H1 (cell line): ENCODE results near the gene GRM7.

Source experiments
- CHD1 ChIP-seq: IDR thresholded peaks from 2 replicates; pipeline ENCODE4 v1.6.1; 2012; ENCODE audit warnings: low read depth, low read length, improper control_type of control experiment
- CTBP2 ChIP-seq: IDR thresholded peaks from 2 replicates; pipeline ENCODE4 v1.7.0; 2011; ENCODE audit warnings: borderline replicate concordance, mild to moderate bottlenecking, moderate library complexity, mixed read lengths, low read length; ENCODE audit not compliant: insufficient read depth, insufficient read length
- EP300 ChIP-seq, 2 experiments: IDR thresholded peaks; 1 replicate in 1 of 2; 2 replicates in 1 of 2; pipeline ENCODE4 v1.6.1; 2011 to 2012; ENCODE audit warnings: low read depth in 2 of 2, low read length in 2 of 2, mild to moderate bottlenecking in 2 of 2, borderline replicate concordance in 1 of 2, inconsistent platforms in 1 of 2, moderate library complexity in 1 of 2
- EZH2 ChIP-seq: fragments of 200-600 bp; sonication (generic); IDR thresholded peaks from 2 replicates; pipeline ENCODE4 v1.7.1; 2012; ENCODE audit warnings: low read depth, mild to moderate bottlenecking, moderate library complexity, low read length, inconsistent platforms; ENCODE audit not compliant: severe bottlenecking
- HDAC2 ChIP-seq, 2 experiments: fragments of 300-600 bp in 1 of 2; sonication (generic) in 1 of 2; IDR thresholded peaks; 2 replicates each; pipeline ENCODE4 v1.6.1; 2011 to 2012; ENCODE audit warnings: low read depth in 2 of 2, low read length in 2 of 2, mild to moderate bottlenecking in 2 of 2, moderate library complexity in 2 of 2, borderline replicate concordance in 1 of 2, inconsistent platforms in 1 of 2
- KDM1A ChIP-seq: fragments of 200-600, 300-600 bp; sonication (generic); IDR thresholded peaks from 2 replicates; pipeline ENCODE4 v1.7.1; 2016; ENCODE audit warnings: mild to moderate bottlenecking, low read length, borderline replicate concordance
- MAFK ChIP-seq: IDR thresholded peaks from 2 replicates; pipeline ENCODE4 v1.6.1; 2012; ENCODE audit warnings: low read depth, mild to moderate bottlenecking, improper control_type of control experiment, low read length
- POLR2A ChIP-seq, 2 experiments: IDR thresholded peaks; 1 replicate in 1 of 2; 2 replicates in 1 of 2; pipeline ENCODE4 v1.6.1; 2011; ENCODE audit warnings: low read depth in 2 of 2, low read length in 2 of 2, mild to moderate bottlenecking in 2 of 2; ENCODE audit errors: control extremely low read depth in 1 of 2
- RFX5 ChIP-seq: IDR thresholded peaks from 2 replicates; pipeline ENCODE4 v1.6.1; 2011; ENCODE audit warnings: low read depth, low read length, improper control_type of control experiment, borderline replicate concordance
- TAF1 ChIP-seq: IDR thresholded peaks from 2 replicates; pipeline ENCODE4 v1.6.1; 2011; ENCODE audit warnings: mild to moderate bottlenecking, low read depth, low read length
- TCF12 ChIP-seq: IDR thresholded peaks from 2 replicates; pipeline ENCODE4 v1.6.1; 2011; ENCODE audit warnings: low read depth, mild to moderate bottlenecking, low read length
- YY1 ChIP-seq: IDR thresholded peaks from 2 replicates; pipeline ENCODE4 v1.6.1; 2011; ENCODE audit warnings: low read depth, mild to moderate bottlenecking, low read length
- TF ChIP-seq, protein P1 (sequence below), 3 experiments: IDR thresholded peaks; 1 replicate in 2 of 3; 2 replicates in 1 of 3; pipeline versions ENCODE4 v1.5.1 to v1.6.1; 2011; ENCODE audit warnings: low read length in 3 of 3, mild to moderate bottlenecking in 3 of 3, inconsistent platforms in 2 of 3, low read depth in 1 of 3, moderate library complexity in 1 of 3; ENCODE audit not compliant: insufficient read depth in 1 of 3; ENCODE audit errors: control extremely low read depth in 1 of 3
- TF ChIP-seq, protein P2 (sequence below): IDR thresholded peaks from 2 replicates; pipeline ENCODE4 v1.6.1; 2011; ENCODE audit warnings: low read depth, mild to moderate bottlenecking, low read length; ENCODE audit not compliant: insufficient read depth

DNA sequence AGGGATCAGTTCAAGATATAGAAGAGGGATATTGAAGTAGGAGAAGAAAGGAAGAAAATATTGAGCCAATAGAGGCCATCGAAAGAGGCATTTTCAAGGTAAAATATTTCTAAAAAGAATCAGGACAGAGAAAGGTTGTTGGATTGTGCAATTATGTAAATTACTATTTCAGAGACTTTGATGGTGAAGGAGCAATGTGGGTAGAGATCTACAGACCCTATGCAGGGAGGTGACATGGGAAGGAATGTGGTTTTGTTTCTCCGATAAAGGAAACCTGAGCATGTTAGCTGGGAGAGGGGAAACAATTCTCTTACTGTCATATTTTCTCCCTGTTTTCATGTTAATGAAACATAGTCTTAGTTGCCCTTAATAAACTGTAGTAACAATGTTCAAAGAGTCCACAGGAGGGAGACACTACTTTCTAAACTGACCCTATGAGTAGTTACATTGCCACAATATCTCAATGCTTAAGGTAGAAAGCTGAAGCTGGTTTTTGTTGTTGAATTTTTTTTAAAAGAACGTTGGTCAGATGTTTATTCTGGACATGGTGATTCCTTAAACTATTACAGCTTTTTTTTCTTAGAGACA, 133.3 kb downstream of the GRM7 start:
- TF ChIP-seq, protein P1, sequence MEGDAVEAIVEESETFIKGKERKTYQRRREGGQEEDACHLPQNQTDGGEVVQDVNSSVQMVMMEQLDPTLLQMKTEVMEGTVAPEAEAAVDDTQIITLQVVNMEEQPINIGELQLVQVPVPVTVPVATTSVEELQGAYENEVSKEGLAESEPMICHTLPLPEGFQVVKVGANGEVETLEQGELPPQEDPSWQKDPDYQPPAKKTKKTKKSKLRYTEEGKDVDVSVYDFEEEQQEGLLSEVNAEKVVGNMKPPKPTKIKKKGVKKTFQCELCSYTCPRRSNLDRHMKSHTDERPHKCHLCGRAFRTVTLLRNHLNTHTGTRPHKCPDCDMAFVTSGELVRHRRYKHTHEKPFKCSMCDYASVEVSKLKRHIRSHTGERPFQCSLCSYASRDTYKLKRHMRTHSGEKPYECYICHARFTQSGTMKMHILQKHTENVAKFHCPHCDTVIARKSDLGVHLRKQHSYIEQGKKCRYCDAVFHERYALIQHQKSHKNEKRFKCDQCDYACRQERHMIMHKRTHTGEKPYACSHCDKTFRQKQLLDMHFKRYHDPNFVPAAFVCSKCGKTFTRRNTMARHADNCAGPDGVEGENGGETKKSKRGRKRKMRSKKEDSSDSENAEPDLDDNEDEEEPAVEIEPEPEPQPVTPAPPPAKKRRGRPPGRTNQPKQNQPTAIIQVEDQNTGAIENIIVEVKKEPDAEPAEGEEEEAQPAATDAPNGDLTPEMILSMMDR (IDR thresholded peaks at IDR 0.05; ENCODE audit: control extremely low read depth in 1 of 3, insufficient read depth in 1 of 3, low read depth in 1 of 3, low read length in 3 of 3), result peak in 2 of 3 experiments; percentile 11 to 44; a peak in 2 of 4 replicates
- TF ChIP-seq EZH2 (no peak), TAF1 (no peak), MAFK (no peak), YY1 (no peak), CHD1 (no peak), CTBP2 (no peak), TCF12 (no peak), RFX5 (no peak), KDM1A (no peak), HDAC2 (IDR thresholded peaks at IDR 0.05; ENCODE audit: borderline replicate concordance in 1 of 2, low read depth in 2 of 2, low read length in 2 of 2) (no peak), EP300 (IDR thresholded peaks at IDR 0.05; ENCODE audit: borderline replicate concordance in 1 of 2, low read depth in 2 of 2, low read length in 2 of 2) (no peak), POLR2A (IDR thresholded peaks at IDR 0.05; ENCODE audit: control extremely low read depth in 1 of 2, low read depth in 2 of 2, low read length in 2 of 2) (no peak)
- TF ChIP-seq, protein P2, sequence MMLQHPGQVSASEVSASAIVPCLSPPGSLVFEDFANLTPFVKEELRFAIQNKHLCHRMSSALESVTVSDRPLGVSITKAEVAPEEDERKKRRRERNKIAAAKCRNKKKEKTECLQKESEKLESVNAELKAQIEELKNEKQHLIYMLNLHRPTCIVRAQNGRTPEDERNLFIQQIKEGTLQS, result no peak
